Measurements from ENCODE around the gene BTBD9. TPM values are rescaled to one million over a fixed set of nuclear protein-coding genes. Genes with fewer than 3 reads are reported as not detected.
A peak's percentile ranks its signal among the peaks of the same experiment; 100 is the strongest.

The BTBD9 gene
- total RNA-seq, 1 donor from 2014 or later: 18.1 TPM

DNA sequence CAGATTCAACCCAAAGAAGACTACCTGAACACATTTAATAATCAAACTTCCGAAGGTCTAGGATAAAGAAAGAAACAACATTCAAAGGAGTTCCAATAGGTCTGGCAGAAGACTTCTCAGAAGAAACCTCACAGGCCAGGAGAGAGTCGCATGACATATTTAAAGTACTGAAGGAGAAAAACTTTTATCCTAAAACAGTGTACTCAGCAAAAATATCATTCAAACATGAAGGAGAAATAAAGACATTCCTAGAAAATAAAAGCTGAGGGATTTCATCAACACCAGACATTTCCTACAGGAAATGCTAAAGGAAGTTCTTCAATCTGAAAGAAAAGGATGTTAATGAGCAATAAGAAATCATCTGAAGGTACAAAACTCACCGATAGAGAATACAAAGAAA is 108.6 kb downstream of the BTBD9 start:
- Mint-ChIP-seq H3K27ac (ENCODE audit: unreplicated experiment) (no peak overlapping the region), H3K27me3 (ENCODE audit: unreplicated experiment) (no peaks in the 10 kb centered on the region), H3K36me3 (ENCODE audit: unreplicated experiment) (peaks cover 13% of the 10 kb centered on the region), H3K9me3 (ENCODE audit: unreplicated experiment) (peaks cover 14% of the 10 kb centered on the region), H3K4me3 (ENCODE audit: unreplicated experiment) (no peak overlapping the region), H3K4me1 (ENCODE audit: unreplicated experiment) (no peaks in the 10 kb centered on the region)
- TF ChIP-seq, protein P1, sequence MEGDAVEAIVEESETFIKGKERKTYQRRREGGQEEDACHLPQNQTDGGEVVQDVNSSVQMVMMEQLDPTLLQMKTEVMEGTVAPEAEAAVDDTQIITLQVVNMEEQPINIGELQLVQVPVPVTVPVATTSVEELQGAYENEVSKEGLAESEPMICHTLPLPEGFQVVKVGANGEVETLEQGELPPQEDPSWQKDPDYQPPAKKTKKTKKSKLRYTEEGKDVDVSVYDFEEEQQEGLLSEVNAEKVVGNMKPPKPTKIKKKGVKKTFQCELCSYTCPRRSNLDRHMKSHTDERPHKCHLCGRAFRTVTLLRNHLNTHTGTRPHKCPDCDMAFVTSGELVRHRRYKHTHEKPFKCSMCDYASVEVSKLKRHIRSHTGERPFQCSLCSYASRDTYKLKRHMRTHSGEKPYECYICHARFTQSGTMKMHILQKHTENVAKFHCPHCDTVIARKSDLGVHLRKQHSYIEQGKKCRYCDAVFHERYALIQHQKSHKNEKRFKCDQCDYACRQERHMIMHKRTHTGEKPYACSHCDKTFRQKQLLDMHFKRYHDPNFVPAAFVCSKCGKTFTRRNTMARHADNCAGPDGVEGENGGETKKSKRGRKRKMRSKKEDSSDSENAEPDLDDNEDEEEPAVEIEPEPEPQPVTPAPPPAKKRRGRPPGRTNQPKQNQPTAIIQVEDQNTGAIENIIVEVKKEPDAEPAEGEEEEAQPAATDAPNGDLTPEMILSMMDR (IDR thresholded peaks at IDR 0.05): no peak
- DNase-seq (ENCODE audit: extremely low spot score, unreplicated experiment): no peak

DNA sequence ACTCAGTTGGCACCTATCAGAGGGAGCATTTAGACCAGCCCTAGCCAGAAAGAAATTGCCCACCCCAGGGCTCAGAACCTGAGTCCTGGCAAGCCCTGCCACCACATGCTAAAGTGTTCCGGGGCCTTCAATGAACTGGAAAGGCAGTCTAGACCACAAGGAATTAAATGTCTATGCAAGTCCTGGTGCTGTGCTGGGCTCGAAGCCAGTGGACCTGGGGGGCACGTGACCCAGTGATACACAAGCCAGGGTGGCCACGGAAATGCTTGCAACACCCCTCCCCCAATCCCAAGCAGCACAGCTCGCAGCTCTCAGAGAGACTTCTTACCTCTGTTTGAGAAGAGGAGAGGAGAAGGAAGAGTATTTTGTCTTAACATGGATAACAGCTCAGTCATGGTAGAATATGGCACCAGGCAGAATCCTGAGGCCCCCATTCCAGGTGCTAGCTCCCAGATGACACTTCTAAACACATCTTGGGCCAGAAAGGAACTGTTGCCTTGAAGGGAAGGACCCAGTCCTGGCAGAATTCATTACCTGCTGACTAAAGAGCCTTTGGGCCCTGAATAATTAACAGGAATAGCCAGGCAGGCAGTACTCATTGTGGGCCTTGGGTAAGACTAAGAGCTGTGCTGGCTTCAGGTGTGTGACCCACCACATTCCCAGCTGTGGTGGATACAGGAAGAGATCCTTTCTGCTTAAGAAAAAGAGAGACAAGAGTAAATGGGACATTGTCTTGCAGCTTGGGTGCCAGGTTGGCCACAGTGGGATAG is 111.3 kb downstream of the BTBD9 start:
- TF ChIP-seq, protein P1 (IDR thresholded peaks at IDR 0.05): no peak
- peaks cover 10% of the 10 kb centered on the region for H3K4me1 Mint-ChIP-seq (ENCODE audit: unreplicated experiment)
- H3K27me3 Mint-ChIP-seq (ENCODE audit: unreplicated experiment): no peaks in the 10 kb centered on the region
- H3K27ac Mint-ChIP-seq (ENCODE audit: unreplicated experiment): no peak overlapping the region
- no peak for DNase-seq (ENCODE audit: extremely low spot score, unreplicated experiment)
- peaks cover 19% of the 10 kb centered on the region for H3K36me3 Mint-ChIP-seq (ENCODE audit: unreplicated experiment)
- H3K9me3 Mint-ChIP-seq (ENCODE audit: unreplicated experiment): peaks cover 20% of the 10 kb centered on the region
- no peak overlapping the region for H3K4me3 Mint-ChIP-seq (ENCODE audit: unreplicated experiment)

DNA sequence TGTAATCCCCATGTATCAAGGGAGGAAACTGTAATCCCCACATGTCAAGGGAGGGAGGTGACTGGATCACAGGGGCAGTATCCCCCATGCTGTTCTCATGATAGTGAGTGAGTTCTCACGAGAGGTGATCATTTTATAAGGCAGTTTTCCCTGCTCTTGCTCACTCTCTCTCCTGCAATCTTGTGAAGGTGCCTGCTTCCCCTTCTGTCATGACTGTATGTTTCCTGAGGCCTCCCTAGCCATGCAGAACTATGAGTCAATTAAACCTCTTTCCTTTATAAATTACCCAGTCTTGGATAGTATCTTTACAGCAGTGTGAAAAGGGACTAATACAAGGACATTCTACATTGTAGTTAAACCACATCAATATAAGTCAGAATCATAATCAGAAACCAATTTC is 112.4 kb downstream of the BTBD9 start:
- peaks cover 20% of the 10 kb centered on the region for H3K9me3 Mint-ChIP-seq (ENCODE audit: unreplicated experiment)
- TF ChIP-seq, protein P1 (IDR thresholded peaks at IDR 0.05): no peak
- H3K27me3 Mint-ChIP-seq (ENCODE audit: unreplicated experiment): no peaks in the 10 kb centered on the region
- no peak overlapping the region for H3K4me3 Mint-ChIP-seq (ENCODE audit: unreplicated experiment)
- H3K4me1 Mint-ChIP-seq (ENCODE audit: unreplicated experiment): peaks cover 10% of the 10 kb centered on the region
- no peak overlapping the region for H3K27ac Mint-ChIP-seq (ENCODE audit: unreplicated experiment)
- H3K36me3 Mint-ChIP-seq (ENCODE audit: unreplicated experiment): peaks cover 17% of the 10 kb centered on the region
- DNase-seq (ENCODE audit: extremely low spot score, unreplicated experiment): no peak

DNA sequence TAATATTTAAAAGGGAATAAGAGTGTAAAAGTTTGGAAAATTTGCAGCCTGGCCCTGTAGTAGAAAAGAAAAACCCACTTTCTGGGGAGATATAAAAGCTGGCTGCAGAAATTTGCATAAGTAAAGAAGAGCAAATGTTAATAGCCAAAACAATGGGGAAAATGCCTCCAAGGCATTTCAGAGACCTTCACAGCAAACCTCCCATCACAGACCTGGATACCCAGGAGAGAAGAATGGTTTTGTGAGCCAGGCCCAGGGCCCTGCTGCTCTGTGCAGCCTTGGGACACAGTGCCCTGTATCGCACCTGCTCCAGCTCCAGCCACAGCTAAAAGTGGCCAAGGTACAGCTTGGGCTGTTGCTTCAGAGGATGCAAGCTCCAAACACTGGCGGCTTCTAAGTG is 113.8 kb downstream of the BTBD9 start:
- Mint-ChIP-seq H3K27me3 (ENCODE audit: unreplicated experiment) (no peaks in the 10 kb centered on the region), H3K9me3 (ENCODE audit: unreplicated experiment) (peaks cover 17% of the 10 kb centered on the region), H3K27ac (ENCODE audit: unreplicated experiment) (no peak overlapping the region), H3K4me1 (ENCODE audit: unreplicated experiment) (peaks cover 10% of the 10 kb centered on the region), H3K4me3 (ENCODE audit: unreplicated experiment) (no peak overlapping the region), H3K36me3 (ENCODE audit: unreplicated experiment) (peaks cover 13% of the 10 kb centered on the region)
- DNase-seq (ENCODE audit: extremely low spot score, unreplicated experiment): no peak
- TF ChIP-seq, protein P1 (IDR thresholded peaks at IDR 0.05): no peak

DNA sequence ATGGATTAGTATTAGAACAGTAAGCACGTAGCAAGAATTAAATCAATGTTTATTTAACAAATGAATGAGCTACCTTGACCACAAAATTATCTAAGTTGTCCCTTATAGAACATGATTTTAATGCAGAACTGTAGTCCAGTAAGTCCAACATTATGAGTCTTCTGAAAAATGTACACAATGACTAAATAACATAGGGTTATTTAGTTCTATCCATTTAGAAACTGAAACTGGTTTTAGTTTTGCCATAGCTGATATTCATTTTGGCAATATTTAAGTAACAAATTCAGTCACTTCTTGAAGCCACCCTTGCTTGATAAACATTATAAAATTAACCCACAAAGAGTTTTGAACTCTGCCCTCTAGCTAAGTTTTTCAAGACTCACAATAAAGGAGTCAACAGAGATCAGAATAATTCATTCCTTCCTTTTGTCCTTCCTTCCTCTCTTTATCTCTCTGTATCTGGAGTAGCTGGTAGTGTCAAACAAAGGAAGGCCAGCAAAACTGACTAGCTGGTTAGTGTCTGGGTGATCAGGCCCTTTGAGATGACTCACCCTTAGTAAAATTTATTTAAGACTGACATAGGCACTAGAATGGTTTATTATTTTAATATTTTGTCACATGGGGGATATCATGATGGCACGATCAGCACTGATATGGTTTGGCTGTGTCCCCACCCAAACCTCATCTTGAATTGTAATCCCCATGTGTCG is 115.1 kb downstream of the BTBD9 start:
- H3K36me3 Mint-ChIP-seq (ENCODE audit: unreplicated experiment): peaks cover 13% of the 10 kb centered on the region
- TF ChIP-seq, protein P1 (IDR thresholded peaks at IDR 0.05): no peak
- H3K9me3 Mint-ChIP-seq (ENCODE audit: unreplicated experiment): peaks cover 9% of the 10 kb centered on the region
- no peaks in the 10 kb centered on the region for H3K27me3 Mint-ChIP-seq (ENCODE audit: unreplicated experiment)
- peaks cover 10% of the 10 kb centered on the region for H3K4me1 Mint-ChIP-seq (ENCODE audit: unreplicated experiment)
- peak overlapping the region; percentile 53 for H3K27ac Mint-ChIP-seq (ENCODE audit: unreplicated experiment)
- DNase-seq (ENCODE audit: extremely low spot score, unreplicated experiment): no peak
- no peak overlapping the region for H3K4me3 Mint-ChIP-seq (ENCODE audit: unreplicated experiment)

All from osteocyte (in vitro differentiated cells).